GM21528 (cell line): ENCODE data around the gene ARRDC4.
A peak's percentile ranks its signal among the peaks of the same experiment; 100 is the strongest.

Source experiments
- ATAC-seq: cut with Tn5 transposase; IDR thresholded peaks from one replicate; pipeline ENCODE4 v1.9.1; 2021; ENCODE audit warnings: mild to moderate bottlenecking, moderate library complexity; ENCODE audit not compliant: unreplicated experiment, low FRiP score

Gene ARRDC4, protein sequence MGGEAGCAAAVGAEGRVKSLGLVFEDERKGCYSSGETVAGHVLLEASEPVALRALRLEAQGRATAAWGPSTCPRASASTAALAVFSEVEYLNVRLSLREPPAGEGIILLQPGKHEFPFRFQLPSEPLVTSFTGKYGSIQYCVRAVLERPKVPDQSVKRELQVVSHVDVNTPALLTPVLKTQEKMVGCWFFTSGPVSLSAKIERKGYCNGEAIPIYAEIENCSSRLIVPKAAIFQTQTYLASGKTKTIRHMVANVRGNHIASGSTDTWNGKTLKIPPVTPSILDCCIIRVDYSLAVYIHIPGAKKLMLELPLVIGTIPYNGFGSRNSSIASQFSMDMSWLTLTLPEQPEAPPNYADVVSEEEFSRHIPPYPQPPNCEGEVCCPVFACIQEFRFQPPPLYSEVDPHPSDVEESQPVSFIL

GRCh38 chr15:97960364-97961066, at the start of gene ARRDC4:
Gene ARRDC4, plus strand, starts transcription at chr15:97960703. Its CDS starts 159 bp downstream, at chr15:97960862.
- ATAC-seq = peak; percentile 55

DNA sequence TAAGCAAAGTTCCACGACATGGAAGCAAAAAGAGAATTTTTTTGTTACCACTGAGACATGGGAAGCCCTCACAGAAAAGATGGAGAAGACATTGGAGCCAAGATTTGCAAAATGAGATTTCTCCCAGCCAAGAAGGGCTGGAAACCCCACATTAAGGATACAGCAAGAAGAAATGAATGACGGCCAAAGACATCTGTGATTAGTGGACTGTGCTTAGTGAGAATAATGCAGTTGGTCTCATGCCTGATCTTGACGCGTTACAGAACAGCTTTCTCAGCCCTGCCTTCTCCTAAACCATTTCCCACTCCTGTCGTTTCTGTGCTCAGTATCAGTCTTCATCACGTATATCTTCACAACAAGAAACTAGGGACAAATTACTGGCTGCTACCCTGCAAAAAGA, 45.8 kb upstream of the ARRDC4 start:
- no peak for ATAC-seq

- no peak for ATAC-seq
Measured at GRCh38 chr15:97915261-97915660, 45.2 kb upstream of the ARRDC4 start.

- no peak for ATAC-seq
Measured at GRCh38 chr15:97921296-97921865, 39.1 kb upstream of the ARRDC4 start.

DNA sequence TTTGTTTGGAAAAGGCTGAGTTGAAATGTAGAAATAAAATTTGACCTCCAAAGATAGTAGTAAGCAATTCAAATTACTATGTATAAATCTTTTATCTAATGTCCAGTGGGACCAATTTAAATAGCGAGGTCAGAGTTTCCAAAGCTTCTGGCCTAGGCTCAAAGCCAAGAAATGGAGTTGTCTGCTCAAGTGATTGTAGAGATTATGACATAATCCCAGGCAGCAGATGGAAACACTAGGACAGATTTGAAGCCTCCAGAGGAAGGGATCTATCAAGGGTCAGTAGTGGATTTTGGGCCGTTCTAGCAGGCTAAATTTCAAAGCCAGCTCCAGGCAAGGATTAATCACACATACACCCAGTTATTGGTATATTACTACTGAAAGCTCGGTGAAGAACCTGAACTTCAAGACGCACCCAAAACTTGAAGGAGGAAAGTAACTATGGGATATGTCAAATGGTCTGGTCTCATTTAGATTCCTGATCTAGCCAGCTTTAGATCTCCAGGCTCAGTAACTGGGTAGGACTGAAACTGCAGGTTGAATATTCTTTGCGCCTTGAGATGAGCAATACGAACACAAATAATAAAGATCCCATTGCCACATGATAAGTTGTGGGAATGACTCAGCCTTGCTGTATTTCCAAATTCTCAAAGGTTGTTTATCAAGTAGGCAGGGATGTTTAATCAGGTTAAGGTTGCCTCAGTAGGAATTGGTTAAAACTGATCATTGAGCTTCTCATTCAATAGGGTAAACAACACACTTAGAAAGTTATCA, 30.9 kb upstream of the ARRDC4 start:
- no peak for ATAC-seq

GRCh38 chr15:97930230-97930629, 30.3 kb upstream of the ARRDC4 start:
- no peak for ATAC-seq

DNA sequence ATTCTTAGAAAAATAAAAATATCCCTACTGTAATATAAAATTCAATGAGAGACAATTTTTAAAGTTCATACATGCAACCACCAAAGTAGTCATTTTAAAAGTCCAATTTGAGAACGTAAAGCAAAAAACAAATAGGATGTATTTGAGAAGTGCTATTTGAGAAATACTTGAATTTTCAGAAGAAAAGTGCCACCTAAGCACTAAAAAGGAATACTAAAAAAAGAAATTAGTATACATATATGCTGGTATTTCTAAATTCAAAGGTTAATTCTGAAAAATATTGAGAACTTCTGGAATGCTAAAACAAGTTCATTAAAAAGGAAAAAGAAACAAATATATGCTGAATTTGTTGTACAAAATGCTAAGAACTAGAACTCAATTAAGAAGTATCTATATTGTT, 29.2 kb upstream of the ARRDC4 start:
- ATAC-seq = no peak

DNA sequence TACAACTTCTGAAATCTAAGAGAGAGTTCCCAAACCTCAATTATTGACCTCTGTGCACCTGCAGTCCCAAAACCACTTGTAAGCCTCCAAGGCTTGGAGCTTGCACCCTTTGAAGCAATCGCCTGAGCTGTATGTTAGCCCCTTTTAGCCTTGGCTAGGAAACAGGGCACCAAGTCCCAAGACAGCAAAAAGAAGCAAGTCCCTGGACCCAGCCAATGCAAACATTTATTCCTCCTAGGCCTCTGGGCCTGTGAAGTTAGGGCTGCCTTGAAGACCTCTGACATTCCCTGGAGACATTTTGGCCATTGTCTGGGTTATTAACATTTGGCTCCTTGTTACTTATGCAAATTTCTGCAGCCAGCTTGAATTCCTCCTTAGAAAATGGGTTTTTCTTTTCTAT, 26.9 kb upstream of the ARRDC4 start:
- no peak for ATAC-seq

GRCh38 chr15:97940993-97941392, 19.5 kb upstream of the ARRDC4 start:
- ATAC-seq = no peak

DNA sequence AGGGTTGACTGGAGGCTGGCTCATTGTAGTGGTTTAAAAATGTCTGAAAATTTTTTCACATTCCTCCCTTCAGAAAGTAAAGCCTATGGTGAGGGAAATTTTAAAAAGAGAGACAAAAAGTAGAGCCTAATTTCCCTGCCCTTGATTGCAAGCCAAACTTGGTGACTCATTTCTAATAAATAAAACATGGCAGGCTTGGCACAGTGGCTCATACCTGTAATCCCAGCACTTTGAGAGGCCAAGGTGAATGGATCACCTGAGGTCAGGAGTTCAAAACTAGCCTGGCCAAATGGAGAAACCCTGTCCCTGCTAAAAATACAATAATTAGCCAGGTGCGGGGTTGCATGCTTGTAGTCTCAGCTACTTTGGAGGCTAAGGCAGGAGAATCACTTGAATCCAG, 18.9 kb upstream of the ARRDC4 start:
- ATAC-seq = no peak

GRCh38 chr15:97944724-97945123, 15.8 kb upstream of the ARRDC4 start:
- ATAC-seq = no peak

DNA sequence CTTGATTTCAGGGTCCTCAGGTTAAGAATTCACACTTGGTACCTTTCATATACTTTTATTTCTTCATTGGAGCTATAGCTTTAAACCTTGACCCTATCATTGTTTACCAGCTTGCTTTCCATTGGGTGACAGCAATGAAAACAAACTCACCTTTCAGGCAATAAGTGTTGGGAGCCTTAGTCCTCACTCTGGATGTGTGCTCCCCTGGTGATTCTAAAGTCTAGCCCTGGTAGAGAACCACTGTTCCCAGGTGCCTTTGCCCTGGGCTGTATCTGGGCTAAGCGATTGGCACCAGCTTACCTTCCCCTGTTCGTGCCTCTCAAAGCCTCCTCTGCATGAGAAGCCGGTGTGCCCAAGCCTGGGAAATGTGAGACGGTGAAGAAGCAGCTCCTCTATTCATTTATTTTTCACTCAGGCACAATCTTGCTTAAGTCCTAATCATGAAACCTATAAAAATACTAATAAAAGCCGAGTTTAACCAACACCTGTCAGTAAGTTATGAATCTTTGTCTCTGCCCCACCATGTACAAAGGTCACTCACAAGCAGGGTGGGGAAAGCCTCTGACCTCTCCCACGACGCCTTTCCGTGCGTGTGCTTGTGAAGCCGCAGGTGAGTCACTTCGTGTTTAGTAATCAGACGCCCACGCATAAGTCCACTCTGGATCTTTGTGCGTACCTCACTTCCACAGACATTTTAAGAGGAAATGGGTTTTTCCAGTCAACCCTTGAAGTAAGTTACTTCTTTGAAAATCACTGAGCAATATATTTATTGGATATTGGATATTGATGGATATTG, 12.8 kb upstream of the ARRDC4 start:
- ATAC-seq = no peak

- ATAC-seq = no peak
Measured at GRCh38 chr15:97953254-97953653, 7.2 kb upstream of the ARRDC4 start.

GRCh38 chr15:97953748-97954147, 6.8 kb upstream of the ARRDC4 start:
- no peak for ATAC-seq

DNA sequence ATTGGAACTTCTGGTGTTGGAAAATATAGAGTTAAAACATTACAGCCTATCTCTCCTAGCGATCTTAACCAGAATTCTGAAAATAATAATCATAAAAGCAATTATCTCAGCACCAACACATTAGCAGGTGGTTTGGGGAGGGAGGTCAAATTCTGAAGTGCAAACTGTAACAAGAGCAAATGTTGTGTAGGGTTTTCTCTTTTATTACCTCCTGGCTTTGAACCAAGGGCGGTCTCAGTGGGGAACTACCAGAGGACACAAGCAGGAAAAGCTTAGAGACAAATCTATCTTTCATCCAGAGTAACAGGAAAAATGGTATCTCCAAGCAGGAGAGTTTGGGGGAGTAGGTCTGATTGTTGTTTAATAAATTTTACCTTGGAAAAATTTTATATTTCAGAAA, 5.5 kb upstream of the ARRDC4 start:
- ATAC-seq = no peak

- no peak for ATAC-seq
Measured at GRCh38 chr15:97955529-97955928, 5.0 kb upstream of the ARRDC4 start.

DNA sequence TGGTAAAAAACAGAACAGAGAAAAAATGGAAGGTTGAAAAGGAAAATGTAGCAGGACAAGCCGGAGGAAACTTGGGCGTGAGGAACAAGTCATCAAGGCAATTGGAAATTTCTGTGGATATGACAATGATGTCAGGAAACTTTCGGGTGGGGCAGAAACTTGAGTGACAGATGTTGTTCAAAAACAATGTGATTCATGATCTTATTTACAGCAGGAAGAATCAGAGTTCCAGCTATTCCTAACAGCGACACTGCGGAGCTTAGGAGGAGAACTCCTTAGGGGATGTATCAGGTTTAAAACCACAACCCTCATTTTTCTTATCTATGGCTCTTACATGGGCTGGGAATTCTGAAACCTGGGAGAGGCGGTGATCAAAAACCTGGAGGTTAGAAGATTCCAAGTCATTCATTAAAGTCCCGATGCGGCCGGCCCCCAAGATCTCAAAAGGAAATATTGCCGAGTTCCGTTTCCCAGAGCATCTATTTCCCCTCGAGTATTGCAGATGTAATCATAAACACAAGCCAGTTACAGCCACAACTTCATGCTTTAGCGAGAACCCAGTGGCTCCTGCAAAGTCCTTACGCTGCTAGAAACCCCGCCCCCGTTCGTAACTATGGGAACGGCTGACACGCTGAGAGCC, 659 bp upstream of the ARRDC4 start:
- ATAC-seq = no peak

DNA sequence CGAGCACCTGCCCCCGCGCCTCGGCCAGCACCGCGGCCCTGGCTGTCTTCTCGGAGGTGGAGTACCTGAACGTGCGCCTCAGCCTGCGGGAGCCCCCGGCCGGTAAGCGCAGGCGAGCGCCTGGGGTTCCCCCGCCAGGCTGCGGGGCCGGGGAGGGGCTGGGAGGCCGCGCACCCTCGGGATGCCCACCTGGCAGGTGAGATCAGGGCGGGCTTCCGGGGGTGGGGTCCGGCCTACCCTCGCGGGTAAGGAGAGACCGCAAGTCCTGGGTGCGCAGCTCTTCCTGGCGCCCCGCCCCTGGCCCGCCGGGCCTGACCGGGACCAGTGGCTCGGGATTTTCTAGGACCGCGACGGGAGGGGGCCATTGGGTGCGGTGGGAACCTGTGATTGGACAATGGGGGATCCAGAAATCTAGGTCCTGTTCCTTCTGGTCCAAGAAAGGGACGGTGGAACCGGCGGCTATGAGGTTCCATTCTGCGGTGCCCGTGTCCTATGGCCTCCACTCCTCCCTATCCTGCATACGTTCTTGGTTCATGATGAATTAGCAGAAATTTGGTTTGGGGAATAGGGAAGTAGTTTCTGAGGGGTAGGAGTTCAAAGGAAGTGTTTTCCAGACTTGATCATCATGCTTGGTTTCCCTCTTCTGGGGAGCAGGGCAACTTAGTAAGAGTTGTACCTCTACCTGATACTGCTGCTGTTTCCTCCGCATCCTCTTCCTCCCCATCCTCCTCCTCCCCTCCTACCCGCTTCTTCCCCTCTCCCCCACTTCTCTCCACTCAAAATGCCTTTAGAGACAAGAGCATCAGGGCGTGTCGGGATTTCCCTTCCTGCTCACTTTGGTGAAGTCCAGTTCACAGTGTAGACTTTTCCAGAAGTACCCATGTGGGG, 808 bp downstream of the ARRDC4 start:
- ATAC-seq = no peak

DNA sequence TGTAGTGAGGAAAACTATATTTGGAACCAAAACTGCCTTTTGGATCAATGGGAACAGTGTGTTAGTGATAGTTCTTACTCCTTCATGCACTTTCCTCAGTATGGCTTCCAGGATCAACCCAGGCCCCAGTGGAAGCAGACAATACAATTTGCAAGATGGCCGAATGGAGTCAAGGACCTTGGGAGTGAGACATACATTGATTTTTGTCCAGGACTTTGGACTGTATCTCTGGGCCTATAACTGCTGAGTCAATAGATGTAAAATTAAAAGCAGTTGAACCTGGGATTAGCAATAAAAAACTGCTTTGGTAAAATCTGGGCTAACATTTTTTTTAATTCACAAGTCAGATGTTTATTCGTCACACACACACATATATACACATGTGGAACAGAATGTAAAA, 1.8 kb downstream of the ARRDC4 start:
- ATAC-seq = no peak
